Measurements from ENCODE around the gene TCF12. TPM values are rescaled to one million over a fixed set of nuclear protein-coding genes. Genes with fewer than 3 reads are reported as not detected.
A peak's percentile ranks its signal among the peaks of the same experiment; 100 is the strongest.

The TCF12 gene
- total RNA-seq, 2 experiments from 2014 or later: 63.7 to 64.6 TPM

- Mint-ChIP-seq H3K9me3 (no peaks in the 10 kb centered on the region), H3K4me1 (ENCODE audit: low read depth) (no peaks in the 10 kb centered on the region), H3K36me3 (no peaks in the 10 kb centered on the region), H3K4me3 (no peak overlapping the region), H3K27ac (no peak overlapping the region), H3K27me3 (no peaks in the 10 kb centered on the region)
- CTCF ChIA-PET: no interaction called here
- intact Hi-C loops (cut with micrococcal nuclease): no loop called here
- DNase-seq: no peak
- POLR2A ChIA-PET: no interaction called here
Measured at GRCh38 chr15:57312318-57313133, 394.1 kb downstream of the TCF12 start.

- POLR2A ChIA-PET: no interaction called here
- no peaks in the 10 kb centered on the region for H3K4me1 Mint-ChIP-seq (ENCODE audit: low read depth)
- CTCF ChIA-PET: no interaction called here
- no peaks in the 10 kb centered on the region for H3K27me3 Mint-ChIP-seq
- H3K4me3 Mint-ChIP-seq: no peak overlapping the region
- no peaks in the 10 kb centered on the region for H3K36me3 Mint-ChIP-seq
- intact Hi-C loops (cut with micrococcal nuclease): no loop called here
- no peak for DNase-seq
- H3K27ac Mint-ChIP-seq: no peak overlapping the region
- no peaks in the 10 kb centered on the region for H3K9me3 Mint-ChIP-seq
Measured at GRCh38 chr15:57313134-57313483, 394.7 kb downstream of the TCF12 start.

GRCh38 chr15:57314221-57314620 is 395.8 kb downstream of the TCF12 start:
- intact Hi-C loops (cut with micrococcal nuclease): no loop called here
- no peak overlapping the region for H3K4me3 Mint-ChIP-seq
- no peaks in the 10 kb centered on the region for H3K9me3 Mint-ChIP-seq
- ChIA-PET CTCF (no interaction called here), POLR2A (no interaction called here)
- no peaks in the 10 kb centered on the region for H3K4me1 Mint-ChIP-seq (ENCODE audit: low read depth)
- no peaks in the 10 kb centered on the region for H3K36me3 Mint-ChIP-seq
- H3K27ac Mint-ChIP-seq: no peak overlapping the region
- no peak for DNase-seq
- no peaks in the 10 kb centered on the region for H3K27me3 Mint-ChIP-seq

- CTCF ChIA-PET: no interaction called here
Measured at GRCh38 chr15:57316451-57316850, 398.0 kb downstream of the TCF12 start.

GRCh38 chr15:57319226-57319918 is 400.9 kb downstream of the TCF12 start:
- Mint-ChIP-seq H3K27me3 (peaks cover 2% of the 10 kb centered on the region), H3K27ac (no peak overlapping the region), H3K4me3 (no peak overlapping the region), H3K4me1 (ENCODE audit: low read depth) (no peaks in the 10 kb centered on the region), H3K9me3 (no peaks in the 10 kb centered on the region), H3K36me3 (no peaks in the 10 kb centered on the region)
- intact Hi-C loops (cut with micrococcal nuclease): no loop called here
- no peak for DNase-seq
- POLR2A ChIA-PET: no interaction called here
- CTCF ChIA-PET: no interaction called here

More at GRCh38 chr15:57316451-57316850, 398.0 kb downstream of the TCF12 start:
- intact Hi-C loops (cut with micrococcal nuclease): no loop called here
- DNase-seq: no peak
- Mint-ChIP-seq H3K36me3 (no peaks in the 10 kb centered on the region), H3K27me3 (no peaks in the 10 kb centered on the region), H3K4me3 (no peak overlapping the region), H3K27ac (no peak overlapping the region), H3K9me3 (no peaks in the 10 kb centered on the region), H3K4me1 (ENCODE audit: low read depth) (no peaks in the 10 kb centered on the region)
- POLR2A ChIA-PET: no interaction called here

GRCh38 chr15:57319919-57320560 is 401.6 kb downstream of the TCF12 start:
- Mint-ChIP-seq H3K4me3 (no peak overlapping the region), H3K27me3 (peaks cover 2% of the 10 kb centered on the region), H3K9me3 (no peaks in the 10 kb centered on the region), H3K36me3 (no peaks in the 10 kb centered on the region), H3K27ac (peak overlapping the region; percentile 28), H3K4me1 (ENCODE audit: low read depth) (no peaks in the 10 kb centered on the region)
- DNase-seq: no peak
- CTCF ChIA-PET: no interaction called here
- POLR2A ChIA-PET: no interaction called here
- intact Hi-C loops (cut with micrococcal nuclease): no loop called here

GRCh38 chr15:57320631-57321220 is 402.3 kb downstream of the TCF12 start:
- intact Hi-C loops (cut with micrococcal nuclease): no loop called here
- POLR2A ChIA-PET: no interaction called here
- no peak overlapping the region for H3K27ac Mint-ChIP-seq

GRCh38 chr15:57321485-57321884 is 403.0 kb downstream of the TCF12 start:
- H3K27me3 Mint-ChIP-seq: peaks cover 2% of the 10 kb centered on the region
- no peaks in the 10 kb centered on the region for H3K36me3 Mint-ChIP-seq
- ChIA-PET CTCF (interaction anchor here (0.9 kb wide), 1 partner anchor 19 kb away, joined by 3 read pairs; no protein-coding TSS in a partner anchor), POLR2A (no interaction called here)
- H3K4me3 Mint-ChIP-seq: no peak overlapping the region
- intact Hi-C loops (cut with micrococcal nuclease): no loop called here
- H3K27ac Mint-ChIP-seq: no peak overlapping the region
- H3K9me3 Mint-ChIP-seq: no peaks in the 10 kb centered on the region
- H3K4me1 Mint-ChIP-seq (ENCODE audit: low read depth): no peaks in the 10 kb centered on the region
- DNase-seq: no peak

More at GRCh38 chr15:57320631-57321220, 402.3 kb downstream of the TCF12 start:
- H3K4me1 Mint-ChIP-seq (ENCODE audit: low read depth): no peaks in the 10 kb centered on the region
- no peaks in the 10 kb centered on the region for H3K36me3 Mint-ChIP-seq
- H3K4me3 Mint-ChIP-seq: no peak overlapping the region
- CTCF ChIA-PET: no interaction called here
- DNase-seq: no peak
- H3K27me3 Mint-ChIP-seq: peaks cover 2% of the 10 kb centered on the region
- H3K9me3 Mint-ChIP-seq: no peaks in the 10 kb centered on the region

- Mint-ChIP-seq H3K4me1 (ENCODE audit: low read depth) (no peaks in the 10 kb centered on the region), H3K27ac (no peak overlapping the region), H3K4me3 (no peak overlapping the region), H3K9me3 (no peaks in the 10 kb centered on the region), H3K36me3 (no peaks in the 10 kb centered on the region), H3K27me3 (peaks cover 2% of the 10 kb centered on the region)
- ChIA-PET CTCF (interaction anchor here (0.9 kb wide), 1 partner anchor 19 kb away, joined by 3 read pairs; no protein-coding TSS in a partner anchor), POLR2A (no interaction called here)
- DNase-seq: no peak
- intact Hi-C loops (cut with micrococcal nuclease): no loop called here
Measured at GRCh38 chr15:57321973-57322601, 403.6 kb downstream of the TCF12 start.

GRCh38 chr15:57322602-57323250 is 404.3 kb downstream of the TCF12 start:
- intact Hi-C loops (cut with micrococcal nuclease): no loop called here
- ChIA-PET POLR2A (no interaction called here), CTCF (interaction anchor here (0.9 kb wide), 1 partner anchor 18 kb away, joined by 3 read pairs; no protein-coding TSS in a partner anchor)
- Mint-ChIP-seq H3K4me1 (ENCODE audit: low read depth) (no peaks in the 10 kb centered on the region), H3K27me3 (peaks cover 2% of the 10 kb centered on the region), H3K27ac (no peak overlapping the region), H3K4me3 (no peak overlapping the region), H3K9me3 (no peaks in the 10 kb centered on the region), H3K36me3 (no peaks in the 10 kb centered on the region)
- no peak for DNase-seq

- DNase-seq: no peak
- H3K36me3 Mint-ChIP-seq: no peaks in the 10 kb centered on the region
- peaks cover 2% of the 10 kb centered on the region for H3K27me3 Mint-ChIP-seq
- intact Hi-C loops (cut with micrococcal nuclease): no loop called here
- POLR2A ChIA-PET: no interaction called here
- CTCF ChIA-PET: no interaction called here
- H3K4me1 Mint-ChIP-seq (ENCODE audit: low read depth): no peaks in the 10 kb centered on the region
- H3K27ac Mint-ChIP-seq: no peak overlapping the region
- no peaks in the 10 kb centered on the region for H3K9me3 Mint-ChIP-seq
- no peak overlapping the region for H3K4me3 Mint-ChIP-seq
Measured at GRCh38 chr15:57323299-57323805, 404.9 kb downstream of the TCF12 start.
